ENCODE measurements around the gene BIRC7.
"Not testable (repeated sequence)": the region's sequence is repeated elsewhere in the genome, so short reads cannot be mapped to it uniquely, and the experiment has no call there.

BIRC7 gene

DNA sequence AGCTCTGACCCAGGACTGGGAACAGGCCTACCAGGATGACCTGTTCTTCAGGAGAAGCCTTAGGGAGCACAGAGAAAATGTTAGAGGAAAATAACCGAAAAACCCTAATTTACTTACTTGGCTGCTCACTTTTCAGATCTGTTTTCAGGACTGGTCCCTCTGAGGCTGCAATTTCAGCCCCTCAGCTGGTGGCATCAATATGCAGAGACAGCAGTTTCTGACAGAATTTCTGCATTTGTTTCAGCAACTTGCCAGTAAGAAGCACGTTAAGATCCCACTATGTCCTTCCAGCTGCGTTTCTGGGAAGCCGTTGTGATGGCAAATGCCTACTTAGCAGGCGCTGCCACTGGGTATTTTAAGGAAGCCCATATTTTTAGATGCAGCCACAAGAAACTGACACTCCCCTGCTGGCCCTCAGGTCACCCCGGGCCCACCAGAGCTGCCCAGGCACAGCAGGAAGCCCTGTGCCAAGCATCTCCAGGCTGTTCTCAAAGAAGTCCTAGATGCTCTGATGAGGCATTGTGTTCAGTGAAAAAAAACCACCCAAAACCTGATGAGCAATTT lies 27.3 kb upstream of the BIRC7 start:
- no peak for DNase-seq

DNA sequence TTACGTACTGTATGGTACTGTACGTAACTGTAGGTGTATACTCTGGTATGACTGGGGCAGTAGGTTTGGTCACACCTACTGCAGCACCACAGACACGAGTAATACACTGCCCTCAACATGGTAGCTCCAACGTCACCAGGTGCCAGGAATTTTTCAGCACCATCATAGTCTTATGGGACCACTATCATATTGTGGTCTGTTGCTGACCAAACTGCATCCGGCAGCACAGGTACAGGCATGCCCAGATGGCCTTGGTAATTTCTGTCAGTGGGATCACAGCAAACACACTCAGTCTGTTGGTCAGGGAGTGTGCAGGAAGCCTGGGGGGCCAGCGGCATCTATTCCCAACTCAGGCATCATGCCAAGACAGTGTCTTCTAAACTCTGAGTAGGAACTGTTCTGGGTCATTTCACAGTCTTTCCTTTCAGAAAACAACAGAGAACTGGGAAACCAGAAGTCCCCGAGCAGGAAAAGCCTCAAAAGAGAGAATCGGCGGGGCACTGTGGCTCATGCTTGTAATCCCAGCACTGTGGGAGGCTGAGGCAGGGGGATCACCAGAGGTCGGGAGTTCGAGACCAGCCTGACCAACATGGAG lies 25.6 kb upstream of the BIRC7 start:
- DNase-seq = no peak

DNA sequence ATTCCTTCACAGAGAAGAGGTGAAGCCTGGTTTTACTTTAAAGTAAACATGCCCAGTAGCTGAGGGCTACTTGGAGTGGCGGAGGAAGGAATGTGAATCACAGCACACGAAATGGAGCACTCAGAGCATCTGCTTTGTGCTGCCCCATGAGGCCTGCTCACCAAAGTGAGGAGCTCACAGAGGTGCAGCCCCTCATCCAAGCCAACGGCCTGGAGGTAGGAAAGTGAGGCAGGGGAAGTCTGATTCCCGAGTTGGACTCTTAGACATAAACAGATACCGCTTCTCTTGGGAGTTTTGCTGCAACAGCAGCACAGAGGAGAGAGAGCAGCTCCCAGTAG lies 23.3 kb upstream of the BIRC7 start:
- no peak for DNase-seq

DNA sequence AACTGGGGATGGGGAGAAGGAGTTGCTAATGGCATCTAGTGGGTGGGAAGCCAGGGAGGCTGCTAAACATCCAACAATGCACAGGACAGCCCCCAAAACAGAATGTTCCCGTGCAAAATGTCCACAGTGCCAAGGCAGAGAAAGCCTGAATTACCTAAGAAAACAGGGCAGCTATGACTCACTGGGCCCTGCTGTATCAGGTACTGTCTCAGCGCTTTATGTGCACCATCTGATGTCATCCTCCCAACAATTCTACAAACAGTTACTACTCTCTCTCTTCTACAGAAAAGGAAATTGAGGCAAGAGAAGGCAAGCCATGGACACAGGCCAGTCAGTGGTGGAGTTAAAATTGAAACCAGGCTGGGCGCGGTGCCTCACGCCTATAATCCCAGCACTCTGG lies 22.9 kb upstream of the BIRC7 start:
- no peak for DNase-seq

DNA sequence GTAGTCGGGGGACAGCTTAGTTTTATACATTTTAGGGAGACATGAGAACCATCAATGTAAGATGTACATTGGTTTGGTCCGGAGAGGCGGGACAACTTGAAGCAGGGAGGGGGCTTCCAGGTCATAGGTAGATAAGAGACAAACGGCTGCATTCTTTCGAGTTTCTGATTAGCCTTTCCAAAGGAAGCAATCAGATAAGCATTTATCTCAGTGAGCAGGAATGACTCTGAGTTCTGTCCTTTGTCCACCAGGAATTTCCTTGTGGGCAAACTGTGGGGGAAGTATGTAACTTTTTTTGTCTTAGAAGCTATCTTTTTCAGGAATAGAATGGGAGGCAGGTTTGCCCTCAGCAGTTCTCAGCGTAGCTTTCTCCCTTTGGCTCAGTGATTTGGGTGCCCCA lies 21.2 kb upstream of the BIRC7 start:
- no peak for DNase-seq

DNA sequence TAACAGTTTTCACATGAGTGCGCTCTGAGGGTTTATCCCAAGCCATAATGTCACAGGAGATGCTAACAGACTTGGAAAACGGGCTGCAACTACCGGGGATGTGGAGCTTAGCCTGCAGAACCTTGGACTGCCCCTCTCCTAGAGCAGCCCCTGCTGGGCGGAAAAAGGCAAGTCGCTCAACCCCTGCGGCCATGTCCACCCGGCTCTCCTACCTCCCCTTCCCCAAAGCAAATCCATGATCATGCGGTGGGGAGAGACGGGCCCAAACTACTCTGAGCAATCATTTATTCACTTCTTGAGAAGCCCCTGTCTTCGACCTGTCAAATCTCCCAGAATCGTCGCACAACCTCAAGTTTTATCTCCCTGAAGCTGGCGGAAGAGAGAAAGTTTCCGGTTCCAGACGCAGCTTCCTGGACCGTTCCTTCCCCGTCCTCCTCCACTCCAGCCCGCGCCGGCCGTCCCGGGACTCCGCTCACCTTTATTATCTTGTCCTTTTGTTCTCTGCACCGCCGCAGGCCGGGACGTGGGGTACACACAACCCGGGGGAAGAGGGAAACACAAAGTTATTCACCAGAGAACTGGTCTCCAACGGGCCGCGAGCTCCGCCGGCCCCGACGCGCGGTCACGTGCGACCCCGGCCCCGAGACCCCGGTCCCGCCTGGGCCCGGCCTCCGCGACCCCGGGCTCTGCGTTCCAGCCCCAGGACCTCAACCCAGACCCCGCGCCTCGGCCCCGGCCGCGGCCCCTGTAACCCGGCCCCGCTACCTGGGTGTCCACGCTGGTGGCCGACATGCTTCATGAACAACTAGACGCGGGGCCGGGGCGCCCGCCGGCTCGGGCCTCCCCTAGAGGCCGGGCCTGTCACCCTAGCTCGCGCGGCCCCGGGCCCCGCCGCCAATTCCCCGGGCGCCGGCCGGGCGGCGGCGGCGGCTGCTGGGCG lies 20.3 kb upstream of the BIRC7 start:
- peak; percentile 39 for DNase-seq

DNA sequence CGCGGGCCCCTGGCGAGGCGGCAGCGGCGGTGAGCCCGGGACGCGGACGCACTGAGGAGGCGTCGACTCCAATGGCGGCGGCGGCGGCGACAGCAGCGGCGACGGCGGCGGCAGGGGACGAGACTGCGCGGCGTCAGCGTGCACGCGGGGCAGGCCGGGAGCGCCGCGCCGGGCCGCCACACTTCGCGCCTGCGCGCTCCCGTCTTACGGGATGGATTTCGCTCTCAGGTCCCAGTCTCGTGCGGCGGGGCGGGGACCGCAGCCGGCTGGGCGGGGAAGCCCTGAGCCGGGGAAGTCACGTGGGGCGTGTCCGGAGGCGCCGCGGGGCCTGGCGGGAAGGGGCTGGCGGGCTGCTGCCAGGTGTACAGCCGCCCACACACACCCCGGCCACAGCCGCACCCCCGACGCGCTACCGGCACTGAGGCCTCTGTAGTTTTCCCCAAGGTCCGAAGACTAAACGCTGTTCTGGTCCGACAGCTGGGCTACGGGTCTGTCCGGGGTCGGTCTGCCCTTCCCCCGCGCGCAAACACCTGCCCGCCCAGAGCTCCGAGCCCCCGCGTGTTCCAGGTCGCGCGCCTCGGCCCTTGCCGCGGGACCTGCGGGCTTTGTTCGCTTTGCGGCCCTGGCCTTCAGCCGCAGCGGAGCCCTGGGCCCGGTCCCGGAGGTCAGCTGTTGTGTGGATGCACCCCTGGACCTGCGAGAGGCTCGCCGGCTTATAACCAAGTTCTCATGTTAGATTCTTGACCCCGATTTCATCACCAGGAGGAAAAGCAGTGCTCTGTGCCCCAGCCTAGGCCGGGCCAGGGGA lies 19.5 kb upstream of the BIRC7 start, which contains the start of gene YTHDF1:
Gene YTHDF1, minus strand, starts transcription at position 91 of the 808 bp plus-strand sequence. CDS start 239 bp downstream, outside the sequence.
- peak; percentile 98 for DNase-seq

DNA sequence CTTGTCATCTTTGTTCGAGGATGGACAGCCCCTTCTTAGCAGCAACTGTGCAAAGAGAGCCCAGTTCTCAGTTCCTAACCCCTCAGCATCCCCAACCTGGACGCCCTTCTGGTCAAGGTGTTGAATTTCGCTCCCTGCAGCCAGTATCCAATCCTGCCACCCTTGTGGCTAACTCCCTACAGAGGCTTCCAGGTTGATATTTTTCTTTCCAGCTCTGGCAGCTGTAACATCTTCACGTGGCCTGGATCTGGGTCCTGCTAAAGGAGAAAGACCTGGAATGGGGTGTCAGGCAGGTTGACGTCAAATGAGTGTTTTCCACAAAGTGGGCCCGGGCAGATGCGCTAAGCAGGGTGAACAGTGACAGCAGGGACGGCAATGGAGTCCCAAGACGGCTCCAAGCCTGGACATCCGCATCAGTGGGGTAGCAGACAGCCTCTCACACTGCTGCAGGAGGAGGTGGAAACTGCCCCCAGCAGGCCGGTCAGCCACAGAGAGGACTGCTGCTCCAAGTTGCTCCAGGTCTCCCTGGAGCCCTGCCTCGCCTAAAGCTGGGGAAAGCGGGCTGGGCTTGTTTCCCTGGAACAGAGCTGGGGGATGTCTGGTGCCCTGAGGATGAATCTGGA lies 18.7 kb upstream of the BIRC7 start:
- DNase-seq = no peak

DNA sequence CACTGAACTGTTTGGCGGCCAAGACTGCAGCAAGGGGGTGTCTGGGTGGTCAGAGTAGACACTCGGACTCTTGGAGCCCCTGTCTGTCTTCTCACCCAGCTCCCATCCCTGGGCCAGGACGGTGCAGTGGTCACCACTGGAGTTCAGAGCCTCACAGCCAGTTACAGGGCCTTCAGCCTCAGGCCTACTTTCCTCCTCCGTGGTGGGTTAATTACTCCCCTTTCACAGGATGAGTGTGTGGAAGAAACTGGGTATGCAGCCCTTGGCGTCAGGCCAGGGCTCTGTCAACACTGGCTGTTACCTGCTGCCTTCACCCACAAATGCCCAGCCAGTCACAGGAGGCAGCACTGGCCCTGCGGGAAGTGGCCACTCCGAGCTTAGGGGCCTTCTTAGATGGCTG lies 18.0 kb upstream of the BIRC7 start:
- DNase-seq = peak; percentile 13

DNA sequence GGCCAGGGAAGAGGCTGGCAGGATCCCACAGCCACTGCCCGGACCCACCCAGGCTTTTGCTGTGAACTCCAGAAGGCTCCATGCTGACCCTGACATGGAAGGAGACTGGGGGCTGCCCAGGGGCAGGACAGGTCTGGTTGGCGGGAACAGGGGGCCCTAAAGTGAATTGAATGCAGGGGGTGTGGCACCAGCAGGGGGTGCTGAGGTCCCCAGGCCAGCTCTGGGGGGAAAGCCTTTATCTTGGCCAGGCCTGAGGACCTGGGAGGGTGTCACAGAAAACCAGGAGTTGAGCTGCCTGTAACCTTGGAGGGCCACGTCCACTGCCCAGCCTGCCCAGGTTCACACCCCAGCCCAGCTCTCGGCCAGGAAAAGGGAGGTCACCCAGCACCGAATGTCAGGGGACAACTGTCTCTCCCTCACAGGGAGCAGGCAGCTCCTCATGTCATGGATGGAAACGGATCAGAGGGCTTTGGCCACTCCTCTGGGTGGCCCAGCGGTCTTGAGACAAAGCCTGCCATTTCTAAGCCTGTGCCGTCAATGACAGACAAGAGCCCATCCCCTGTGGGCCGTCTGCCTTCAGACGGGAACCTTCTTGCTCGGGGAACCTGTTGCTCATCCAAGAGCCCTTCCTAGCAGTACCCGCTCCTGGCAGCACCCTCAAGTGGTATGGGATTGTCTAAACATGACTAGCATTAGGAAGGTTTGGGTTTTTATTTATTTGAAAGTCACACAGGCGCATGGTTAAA lies 16.8 kb upstream of the BIRC7 start:
- no peak for DNase-seq

DNA sequence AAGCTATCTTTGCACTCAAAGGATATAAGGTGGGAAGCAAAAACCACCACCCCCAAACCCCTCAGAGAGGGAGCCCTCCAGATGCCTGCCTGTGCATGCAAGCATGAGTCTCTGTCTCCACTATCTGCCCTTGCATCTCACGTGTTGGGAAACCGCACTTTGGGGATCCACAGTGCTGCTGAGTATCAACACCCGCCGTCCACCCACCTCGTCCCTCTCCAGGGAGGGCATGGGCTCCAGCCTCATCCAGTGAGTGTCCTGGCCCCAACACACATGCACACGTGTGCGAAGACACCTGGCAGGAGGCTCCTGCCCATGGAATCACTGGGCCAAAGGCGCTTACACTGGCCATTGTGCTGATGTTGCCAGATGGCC lies 16.3 kb upstream of the BIRC7 start:
- DNase-seq = no peak

DNA sequence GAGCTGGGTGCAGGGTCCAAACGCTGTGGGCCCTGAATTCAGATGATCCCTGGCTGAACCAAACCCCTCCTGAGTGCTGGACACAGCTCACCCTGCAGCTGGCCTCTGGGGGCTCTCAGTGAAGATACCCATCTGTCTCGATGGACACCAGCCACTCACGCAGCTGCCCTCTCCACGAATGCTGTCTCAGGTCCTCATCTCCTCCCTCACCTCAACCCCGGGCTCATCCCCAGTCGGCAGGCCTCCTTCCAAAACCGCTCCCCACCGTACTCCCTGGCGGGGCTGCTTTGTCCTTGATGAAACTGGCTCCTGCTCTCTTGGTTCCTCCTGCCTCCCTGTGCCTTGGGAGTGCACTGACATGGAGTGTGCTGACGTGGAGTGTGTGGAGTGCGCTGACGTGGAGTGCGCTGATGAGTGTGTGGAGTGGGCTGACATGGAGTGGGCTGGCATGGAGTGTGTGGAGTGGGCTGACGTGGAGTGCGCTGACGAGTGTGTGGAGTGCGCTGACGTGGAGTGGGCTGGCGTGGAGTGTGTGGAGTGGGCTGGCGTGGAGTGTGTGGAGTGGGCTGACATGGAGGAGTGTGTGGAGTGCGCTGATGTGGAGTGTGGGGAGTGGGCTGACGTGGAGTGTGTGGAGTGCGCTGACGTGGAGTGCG lies 15.7 kb upstream of the BIRC7 start:
- no peak for DNase-seq

DNA sequence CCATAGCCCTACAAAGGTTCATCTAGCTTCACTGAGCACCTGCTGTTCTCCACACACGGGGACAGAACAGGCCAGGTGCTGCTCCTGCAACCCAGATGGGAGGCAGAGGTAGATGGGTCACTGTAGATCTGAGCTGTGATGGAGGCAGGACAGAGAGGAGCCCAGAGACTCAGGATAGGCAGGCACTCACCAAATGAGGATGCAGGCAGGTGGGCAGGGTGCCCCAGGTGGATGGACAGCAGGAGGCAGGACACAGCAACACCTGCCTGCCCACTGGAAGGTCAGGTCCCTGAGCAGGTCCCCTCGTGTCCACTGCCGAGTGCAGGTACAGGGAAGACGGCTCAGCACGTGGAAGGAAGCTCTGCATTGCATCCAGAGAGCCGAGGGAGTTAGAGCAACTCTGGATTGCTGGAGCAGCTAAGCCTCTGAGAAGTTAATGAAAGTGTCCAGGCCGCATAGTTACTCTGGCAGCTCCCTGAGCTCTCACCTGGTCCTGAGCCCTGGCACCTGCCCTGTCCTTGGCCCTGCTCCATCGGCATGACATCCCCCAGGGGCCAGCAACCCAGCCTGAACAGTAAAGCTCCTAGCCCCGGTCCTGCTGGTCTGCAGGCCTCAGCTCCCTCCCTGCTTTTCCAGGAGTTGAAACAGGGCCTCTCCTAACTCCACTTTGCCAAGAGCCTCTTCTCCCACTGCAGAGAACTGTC lies 14.9 kb upstream of the BIRC7 start:
- no peak for DNase-seq

DNA sequence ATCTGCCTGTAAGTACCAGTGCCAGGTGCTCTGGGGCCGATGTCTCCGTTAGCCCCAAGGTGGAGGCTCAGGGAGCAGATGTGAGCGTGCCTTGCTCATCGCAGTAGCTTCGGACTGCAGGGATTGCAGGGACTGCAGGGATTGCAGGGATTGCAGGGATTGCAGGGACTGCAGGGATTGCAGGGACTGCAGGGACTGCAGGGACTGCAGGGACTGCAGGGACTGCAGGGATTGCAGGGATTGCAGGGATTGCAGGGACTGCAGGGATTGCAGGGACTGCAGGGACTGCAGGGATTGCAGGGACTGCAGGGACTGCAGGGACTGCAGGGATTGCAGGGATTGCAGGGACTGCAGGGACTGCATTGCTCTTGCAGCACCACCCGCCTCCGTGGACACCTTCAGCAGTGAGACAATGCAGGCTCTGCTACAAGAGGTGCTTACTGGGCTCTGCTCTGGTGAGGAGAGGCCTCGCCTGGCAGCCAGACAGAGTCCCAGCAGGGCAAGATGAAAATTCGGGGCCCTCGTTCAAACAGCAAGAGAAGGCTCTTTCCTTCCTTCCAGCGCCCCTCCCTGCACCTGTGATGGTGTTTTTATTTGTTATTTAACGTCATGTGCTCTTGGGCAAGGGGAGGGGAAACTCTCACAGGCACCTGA lies 14.2 kb upstream of the BIRC7 start:
- not testable (repeated sequence) for DNase-seq

DNA sequence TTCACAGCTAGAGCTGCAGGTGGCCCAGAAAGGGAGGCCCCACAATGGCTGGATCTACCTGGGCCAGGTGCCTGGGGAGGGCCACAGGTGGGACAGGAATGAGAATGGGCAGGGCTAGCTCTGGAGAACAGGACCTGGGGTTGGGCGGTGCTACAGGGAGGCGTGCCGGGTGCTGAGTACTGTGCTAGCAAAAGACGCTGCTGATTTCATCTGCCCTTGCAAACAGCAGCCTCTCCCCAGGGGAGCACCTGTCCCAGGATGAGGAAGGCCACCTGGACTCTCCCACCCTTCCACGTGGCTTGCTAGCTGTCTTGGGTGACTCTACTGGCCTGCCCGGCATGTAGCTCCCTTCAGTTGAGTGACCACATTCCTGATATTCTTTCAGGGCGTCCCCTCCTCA lies 13.2 kb upstream of the BIRC7 start:
- no peak for DNase-seq

DNA sequence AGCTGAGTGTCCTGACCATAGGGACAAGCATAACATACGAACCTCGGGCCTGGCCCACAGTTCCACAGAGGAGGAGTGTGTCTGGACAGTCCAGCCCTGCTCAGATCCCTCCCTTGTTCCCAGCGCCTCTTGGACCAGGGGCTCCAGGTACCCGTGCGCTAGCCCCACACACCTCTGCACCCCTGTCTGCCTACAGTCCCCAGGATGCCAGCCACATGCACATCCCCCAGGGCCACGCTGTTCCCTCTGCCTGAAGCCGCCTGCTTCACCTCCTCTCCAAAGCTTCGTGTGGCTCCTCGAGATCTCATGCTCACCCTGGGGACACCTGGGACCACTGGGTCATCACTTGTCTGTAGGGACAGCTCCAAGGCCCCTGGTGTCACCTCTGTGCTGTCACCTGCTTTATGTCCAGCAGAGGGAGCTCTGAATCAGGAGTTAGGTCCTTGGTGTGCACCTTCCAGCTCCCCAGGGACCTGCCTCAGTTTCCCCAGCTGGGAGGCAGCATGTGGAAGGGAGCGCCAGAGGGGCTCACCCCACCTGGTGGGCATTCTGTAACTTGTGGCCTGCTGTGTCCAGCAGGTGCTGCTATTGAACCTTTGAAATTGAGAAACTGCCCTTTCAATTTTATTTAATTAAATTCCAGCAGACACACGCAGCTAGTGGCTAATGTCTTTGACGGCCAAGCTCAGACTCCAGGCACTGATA lies 12.4 kb upstream of the BIRC7 start:
- peak; percentile 58 for DNase-seq

DNA sequence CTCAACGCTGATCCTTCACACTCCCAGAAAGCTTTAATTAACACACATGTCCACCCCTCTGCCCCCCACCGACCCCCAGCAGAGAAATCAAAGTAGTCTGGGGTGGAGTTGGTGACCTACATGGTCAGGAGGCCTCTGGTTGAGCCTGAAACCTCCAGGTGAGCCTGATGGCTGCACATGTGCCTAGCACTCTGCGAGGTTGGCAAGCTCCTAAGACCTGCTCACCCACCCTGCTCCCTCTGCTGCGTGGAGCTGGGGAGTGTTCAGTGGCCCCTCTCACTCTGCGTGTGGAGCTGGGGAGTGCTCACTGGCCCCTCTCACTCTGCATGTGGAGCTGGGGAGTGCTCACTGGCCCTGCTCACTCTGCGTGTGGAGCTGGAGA lies 11.9 kb upstream of the BIRC7 start:
- DNase-seq = no peak

DNA sequence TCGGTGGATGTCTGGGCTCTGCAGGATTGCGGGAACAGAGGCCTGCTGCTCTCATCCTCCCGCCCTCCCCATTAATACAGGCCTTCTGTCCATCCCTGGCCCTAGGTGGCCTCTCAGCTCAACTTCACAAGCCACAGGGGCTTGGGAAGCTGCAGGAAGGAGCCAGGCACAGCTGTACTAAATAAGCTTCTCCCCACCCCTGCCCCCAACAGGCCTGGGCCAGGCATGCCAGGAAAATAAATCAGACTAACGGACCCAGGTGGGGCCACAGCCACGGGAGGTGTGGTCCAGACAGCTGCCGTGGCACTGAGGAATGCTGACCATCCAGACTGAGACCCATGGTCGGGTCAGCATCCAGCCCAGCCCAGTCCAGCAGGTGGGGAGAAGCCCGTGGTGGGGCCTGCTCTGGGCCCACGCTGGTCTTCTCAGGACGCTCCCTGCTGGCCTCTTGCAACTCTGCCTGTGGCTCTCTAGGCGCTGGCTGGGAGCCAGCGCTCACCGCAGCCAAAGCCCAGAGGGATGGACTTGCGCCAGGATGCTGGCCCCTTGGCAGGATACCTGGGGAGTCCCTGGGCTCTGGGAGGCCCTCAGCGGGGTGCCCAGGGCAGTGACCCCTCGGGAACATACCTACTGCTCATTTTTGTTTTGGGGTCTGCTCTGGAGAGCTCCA lies 11.2 kb upstream of the BIRC7 start:
- no peak for DNase-seq

DNA sequence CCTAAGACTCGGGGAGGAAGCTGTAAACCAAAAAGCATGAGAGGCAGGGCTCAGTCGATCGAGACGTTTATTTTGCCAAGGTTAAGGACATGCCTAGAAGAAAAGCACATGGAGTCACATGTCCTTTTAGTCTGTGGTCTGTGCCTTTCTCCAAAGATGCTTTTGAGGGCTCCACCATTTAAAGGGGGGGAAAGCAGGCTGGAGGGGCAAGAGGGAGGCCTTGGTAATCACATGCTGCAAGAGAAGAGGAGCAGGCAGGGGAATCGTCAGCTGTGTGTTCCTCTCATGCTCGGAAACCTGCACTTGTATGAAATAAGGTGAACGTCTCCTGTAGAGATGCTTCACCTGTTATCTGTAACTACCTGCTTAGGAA lies 10.6 kb upstream of the BIRC7 start:
- no peak for DNase-seq

Data from stimulated activated CD4-positive, alpha-beta T cell treated with anti-CD3 and anti-CD28 coated beads, Interleukin-15, amount 100 ng/mL, for 24 hours (primary cell).